ENCODE results near the gene BABAM2. TPM values are rescaled to one million over a fixed set of nuclear protein-coding genes. Genes with fewer than 3 reads are reported as not detected.

Gene BABAM2
- total and polyA plus RNA-seq, 9 of the 15 experiments (the other 6 are each of a cell fraction or from before 2014, with no cell fraction given), result 10.9 to 37.4 (median 25.6) TPM

- H3K4me2 ChIP-seq (ENCODE audit: insufficient read depth, low read length), result no peak overlapping the region
- 4% methylated on average over 1 of the region's 1 CpG for WGBS (ENCODE audit: insufficient coverage, low coverage, missing lambda C conversion rate)
- no peaks in the 10 kb centered on the region for H4K20me1 ChIP-seq (replicated peaks; ENCODE audit: control insufficient read depth, insufficient read depth, low read length)
- no peaks in the 10 kb centered on the region for H3K4me1 ChIP-seq (replicated peaks in 1 of 2; ENCODE audit: control insufficient read depth in 2 of 2, insufficient read depth in 2 of 2, low read length in 2 of 2)
- intact Hi-C loops (cut with micrococcal nuclease) (no loop called here), in situ Hi-C loops (cut with MboI) (no loop called here)
- POLR2A ChIA-PET, result interaction anchor here (0.5 to 1.4 kb wide), 2 partner anchors 10 to 109 kb away, joined by 3 to 4 read pairs; no protein-coding TSS in a partner anchor
- no peaks in the 10 kb centered on the region for H3K36me3 ChIP-seq (ENCODE audit: control insufficient read depth, insufficient read depth, low read length)
- DNase-seq (ENCODE audit: extremely low read depth in 1 of 4, low spot score in 3 of 4) (no peak), FAIRE-seq (no peak), ATAC-seq (no peak)
- no peak for TF ChIP-seq FOXA1 (IDR thresholded peaks at IDR 0.05; ENCODE audit: borderline replicate concordance)
- TF ChIP-seq PTRF (tag; IDR thresholded peaks at IDR 0.05), result no peak
- no peak for TF ChIP-seq SRF (CRISPR knock-in tag; IDR thresholded peaks at IDR 0.05)
- no peak for TF ChIP-seq FOXA3 (CRISPR knock-in tag; conservative IDR thresholded peaks at IDR 0.05 in 1 of 2, IDR thresholded peaks at IDR 0.05 in 1 of 2)
- no peak for TF ChIP-seq FOXK1 (CRISPR knock-in tag; IDR thresholded peaks at IDR 0.05; ENCODE audit: borderline replicate concordance)
- no peak for TF ChIP-seq MAX (CRISPR knock-in tag; IDR thresholded peaks at IDR 0.05)
- no peak for TF ChIP-seq PPARD (CRISPR knock-in tag; IDR thresholded peaks at IDR 0.05)
- no peak for TF ChIP-seq CUX1 (CRISPR knock-in tag; IDR thresholded peaks at IDR 0.05)
- no peak for TF ChIP-seq CHCHD3 (CRISPR knock-in tag; IDR thresholded peaks at IDR 0.05)
- no peak for TF ChIP-seq HDAC3 (IDR thresholded peaks at IDR 0.05; ENCODE audit: borderline replicate concordance, partially characterized antibody)
- TF ChIP-seq CBX3 (IDR thresholded peaks at IDR 0.05; ENCODE audit: borderline replicate concordance in 1 of 2, low read length in 2 of 2), result no peak
- TF ChIP-seq SNIP1 (IDR thresholded peaks at IDR 0.05; ENCODE audit: low read depth), result no peak
- no peak for TF ChIP-seq ERF (CRISPR knock-in tag; IDR thresholded peaks at IDR 0.05)
- no peak for TF ChIP-seq DDX20 (tag; IDR thresholded peaks at IDR 0.05; ENCODE audit: low read depth)
- no peaks in the 10 kb centered on the region for H3K9me1 ChIP-seq (ENCODE audit: control insufficient read depth, insufficient read depth, low read length)
- CTCF ChIA-PET (ENCODE audit: low intra/inter-chr PET ratio), result no interaction called here
- no peaks in the 10 kb centered on the region for H3K79me2 ChIP-seq (ENCODE audit: control insufficient read depth, insufficient read depth, low read length)
- no peak overlapping the region for H2AFZ ChIP-seq (ENCODE audit: low read depth, low read length)
- no TSS peak for BruUV-seq (replicated peaks)
- H3K4me3 ChIP-seq, result no peak overlapping the region
- 0 out of 5 replicates have a peak, but pooled peaks cover 0 to 4% of the 10 kb centered on the region in 2 experiments for H3K27me3 ChIP-seq (ENCODE audit: control insufficient read depth in 2 of 2, insufficient read depth in 2 of 2, low read length in 2 of 2)
- H3K9me3 ChIP-seq (replicated peaks; ENCODE audit: control insufficient read depth, insufficient read depth, low read depth, low read length), result no peaks in the 10 kb centered on the region
- H3K27ac ChIP-seq (ENCODE audit: extremely low read depth, low read depth, low read length), result no peak overlapping the region
- H3K9ac ChIP-seq (ENCODE audit: insufficient read depth in 1 of 2, low read depth in 2 of 2, low read length in 2 of 2), result no peak overlapping the region
These were observed 229.1 kb downstream of the BABAM2 start for GRCh38 chr2:28119631-28120030.
